ENCODE data around the gene RFNG. TPM values are rescaled to one million over a fixed set of nuclear protein-coding genes. Genes with fewer than 3 reads are reported as not detected.

RFNG gene
- total RNA-seq, 2 experiments from 2014 or later, result 17.6 to 18.0 TPM

DNA sequence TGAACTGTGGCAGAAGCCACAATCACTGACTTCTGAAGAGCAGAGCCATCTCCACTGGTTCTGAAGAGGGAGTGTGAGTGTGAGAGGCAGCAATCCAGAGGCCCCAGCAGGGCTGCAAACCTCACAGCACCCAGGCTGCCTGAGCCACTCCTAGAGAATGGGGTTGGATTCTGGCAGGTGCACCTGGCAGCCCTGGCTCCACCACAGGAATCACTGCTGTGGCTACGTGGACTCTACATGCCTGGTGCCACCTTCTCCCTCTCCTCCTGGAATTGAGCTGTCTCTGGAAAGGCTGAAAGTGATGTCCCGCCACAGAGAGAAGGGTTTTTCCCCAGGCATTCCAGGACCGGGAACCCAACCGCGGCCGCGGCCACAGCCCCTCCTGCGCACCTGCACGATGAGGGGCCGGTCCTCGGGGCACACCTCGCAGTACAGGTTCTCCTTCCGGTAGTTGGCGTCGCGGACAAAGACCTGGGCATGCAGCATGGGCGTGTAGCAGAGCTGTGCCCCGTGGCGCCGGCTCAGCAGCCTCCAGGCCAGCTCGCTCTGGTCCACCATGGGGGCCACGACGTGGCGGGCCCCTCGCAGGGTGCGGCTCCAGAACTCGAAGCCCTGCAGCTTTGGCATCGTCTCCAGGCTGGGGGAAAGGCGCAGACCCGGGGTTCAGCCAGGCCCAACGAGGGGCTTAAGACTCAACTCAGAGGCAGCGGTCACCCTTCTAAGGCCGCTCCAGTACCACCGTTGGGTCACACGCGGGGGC, 13.0 kb upstream of the RFNG start:
- CTCF ChIA-PET, result interaction anchor here (1.8 kb wide), 1 partner anchor 8 kb away, joined by 4 read pairs; no protein-coding TSS in a partner anchor
- peak overlapping the region; percentile 50 for H3K27ac Mint-ChIP-seq
- H3K4me1 Mint-ChIP-seq (ENCODE audit: low read depth), result peaks cover 14% of the 10 kb centered on the region
- H3K4me3 Mint-ChIP-seq, result peak overlapping the region; percentile 71
- H3K36me3 Mint-ChIP-seq (ENCODE audit: low read depth), result no peaks in the 10 kb centered on the region
- DNase-seq, result no peak
- intact Hi-C loops (cut with micrococcal nuclease), result loop anchor here (2.0 kb wide), 1 partner anchor 34 kb away; the partner anchor contains the start of gene FASN
- no peaks in the 10 kb centered on the region for H3K27me3 Mint-ChIP-seq (ENCODE audit: low read depth)
- no peaks in the 10 kb centered on the region for H3K9me3 Mint-ChIP-seq

DNA sequence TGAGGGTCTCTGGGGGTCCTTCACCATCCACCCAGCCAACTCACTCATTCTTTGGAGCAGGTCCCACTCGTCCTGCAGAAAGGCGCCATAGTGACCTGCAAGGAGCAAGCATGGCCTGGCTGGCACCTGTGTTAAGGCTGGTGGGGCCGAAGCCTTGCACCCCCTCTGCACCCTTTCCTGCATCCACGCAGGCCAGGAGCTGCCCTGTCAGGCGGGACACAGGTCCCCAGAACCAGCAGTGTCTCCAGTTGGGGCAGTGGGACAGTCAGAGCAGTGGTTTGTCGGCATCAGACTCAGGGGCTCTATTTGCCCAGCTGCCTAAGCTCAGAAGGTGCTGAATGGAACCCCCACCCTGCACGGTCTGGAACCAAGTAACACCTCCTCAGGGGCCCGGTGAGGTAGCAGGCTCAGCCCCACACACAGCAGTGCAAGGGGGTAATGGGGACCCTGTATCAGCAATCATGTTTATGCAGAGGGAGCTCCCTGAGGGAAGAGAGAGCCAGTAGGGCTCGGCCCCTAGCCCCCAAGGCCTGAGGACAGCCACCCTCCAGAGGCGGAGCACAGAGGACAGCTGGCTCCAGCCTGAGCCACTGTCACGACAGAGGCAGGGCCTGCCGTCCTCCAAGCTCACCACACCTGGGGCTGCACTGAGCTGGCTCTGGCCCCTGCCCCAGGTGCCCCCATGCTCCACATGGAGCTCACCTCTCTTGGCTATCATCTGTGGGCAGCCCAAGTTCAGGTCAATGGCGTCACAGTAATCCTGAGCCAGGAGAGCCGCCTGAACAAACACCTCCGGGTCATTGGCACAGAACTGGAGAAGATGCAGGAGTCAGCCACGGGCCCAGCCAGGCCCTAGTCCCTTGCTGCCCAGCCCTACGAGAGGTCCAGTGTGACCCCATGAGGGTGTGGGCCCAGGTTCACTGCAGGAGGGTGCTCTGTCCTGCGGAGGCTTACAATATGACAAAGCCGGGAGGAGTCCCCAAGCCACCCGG, 12.1 kb upstream of the RFNG start:
- DNase-seq, result no peak
- no peaks in the 10 kb centered on the region for H3K9me3 Mint-ChIP-seq
- peak overlapping the region; percentile 71 for H3K4me3 Mint-ChIP-seq
- no peaks in the 10 kb centered on the region for H3K27me3 Mint-ChIP-seq (ENCODE audit: low read depth)
- intact Hi-C loops (cut with micrococcal nuclease), result loop anchor here (2.0 kb wide), 1 partner anchor 35 kb away; the partner anchor contains the start of gene FASN
- CTCF ChIA-PET, result interaction anchor here (0.6 kb wide), 1 partner anchor 96 kb away, joined by 3 read pairs; no protein-coding TSS in a partner anchor
- H3K36me3 Mint-ChIP-seq (ENCODE audit: low read depth), result no peaks in the 10 kb centered on the region
- H3K27ac Mint-ChIP-seq, result peak overlapping the region; percentile 50
- peaks cover 14% of the 10 kb centered on the region for H3K4me1 Mint-ChIP-seq (ENCODE audit: low read depth)

DNA sequence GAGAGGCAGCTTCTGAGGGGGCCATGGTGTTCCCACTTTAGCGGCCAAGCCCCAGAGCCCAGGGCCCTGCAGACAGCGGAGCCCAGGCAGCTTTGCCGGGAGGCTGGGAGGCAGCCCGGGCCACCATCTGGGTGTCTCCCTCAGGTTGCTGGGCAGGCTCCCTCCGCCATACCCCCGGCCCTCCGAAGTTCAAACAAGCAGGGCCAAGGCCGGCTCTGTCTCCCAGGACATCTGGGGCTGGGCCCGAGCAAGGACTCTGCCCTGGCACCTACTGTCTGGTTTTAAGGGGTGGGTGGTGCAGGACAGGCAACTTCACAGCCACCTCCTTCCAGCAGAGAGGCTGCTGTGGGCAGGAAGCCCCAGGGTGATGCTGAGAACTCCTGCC, 11.4 kb upstream of the RFNG start:
- Mint-ChIP-seq H3K27ac (no peak overlapping the region), H3K27me3 (ENCODE audit: low read depth) (no peaks in the 10 kb centered on the region), H3K4me3 (no peak overlapping the region), H3K36me3 (ENCODE audit: low read depth) (no peaks in the 10 kb centered on the region), H3K9me3 (no peaks in the 10 kb centered on the region), H3K4me1 (ENCODE audit: low read depth) (peaks cover 14% of the 10 kb centered on the region)
- DNase-seq, result no peak
- CTCF ChIA-PET, result no interaction called here
- intact Hi-C loops (cut with micrococcal nuclease), result no loop called here

DNA sequence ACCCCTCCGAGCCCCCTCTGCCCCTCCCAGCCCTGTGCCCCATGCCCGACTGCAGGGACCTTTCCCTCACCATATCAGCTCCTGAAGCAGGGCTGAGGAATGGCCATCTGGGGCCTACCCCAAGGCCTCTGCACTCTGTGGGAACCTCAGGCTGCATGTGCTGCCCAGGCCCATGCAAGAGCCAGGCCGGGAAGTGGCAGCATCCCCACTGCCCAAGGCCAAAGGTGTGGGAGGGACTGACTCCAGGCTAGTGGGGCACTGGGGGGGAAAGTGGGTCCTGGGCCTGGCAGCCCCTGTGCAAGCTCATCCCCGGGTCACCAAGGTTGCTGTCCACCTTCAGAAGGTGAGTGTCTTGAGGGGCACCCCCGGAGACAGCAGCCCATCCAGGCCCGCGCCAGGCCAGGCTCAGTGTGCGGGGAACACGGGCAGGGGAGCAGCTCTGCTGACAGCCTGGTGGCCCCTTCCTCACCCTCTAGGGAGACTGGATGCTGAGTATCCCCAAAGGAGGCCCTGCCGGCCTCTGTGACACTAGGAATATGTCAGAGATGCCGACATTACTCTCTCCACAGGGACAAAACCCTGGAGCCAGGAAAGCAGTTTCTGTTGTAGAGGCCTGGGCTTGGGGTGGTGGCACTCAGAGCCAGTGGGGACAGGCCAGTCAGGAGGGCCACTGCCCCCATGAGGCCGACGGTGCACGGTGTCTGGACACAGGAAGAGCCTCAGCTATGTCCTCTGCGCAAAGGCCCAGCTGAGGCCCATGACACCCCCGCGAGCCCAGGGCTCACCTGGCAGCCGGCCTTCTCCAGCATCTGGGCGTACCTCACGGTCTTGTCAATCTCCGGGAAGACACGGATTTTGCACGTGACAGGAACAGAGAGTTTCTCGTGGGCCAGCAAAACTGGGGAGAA, 10.7 kb upstream of the RFNG start:
- no peaks in the 10 kb centered on the region for H3K9me3 Mint-ChIP-seq
- peaks cover 14% of the 10 kb centered on the region for H3K4me1 Mint-ChIP-seq (ENCODE audit: low read depth)
- H3K36me3 Mint-ChIP-seq (ENCODE audit: low read depth), result peaks cover 2% of the 10 kb centered on the region
- no peak overlapping the region for H3K27ac Mint-ChIP-seq
- no peak for DNase-seq
- H3K27me3 Mint-ChIP-seq (ENCODE audit: low read depth), result no peaks in the 10 kb centered on the region
- no peak overlapping the region for H3K4me3 Mint-ChIP-seq
- CTCF ChIA-PET, result no interaction called here
- intact Hi-C loops (cut with micrococcal nuclease), result no loop called here

DNA sequence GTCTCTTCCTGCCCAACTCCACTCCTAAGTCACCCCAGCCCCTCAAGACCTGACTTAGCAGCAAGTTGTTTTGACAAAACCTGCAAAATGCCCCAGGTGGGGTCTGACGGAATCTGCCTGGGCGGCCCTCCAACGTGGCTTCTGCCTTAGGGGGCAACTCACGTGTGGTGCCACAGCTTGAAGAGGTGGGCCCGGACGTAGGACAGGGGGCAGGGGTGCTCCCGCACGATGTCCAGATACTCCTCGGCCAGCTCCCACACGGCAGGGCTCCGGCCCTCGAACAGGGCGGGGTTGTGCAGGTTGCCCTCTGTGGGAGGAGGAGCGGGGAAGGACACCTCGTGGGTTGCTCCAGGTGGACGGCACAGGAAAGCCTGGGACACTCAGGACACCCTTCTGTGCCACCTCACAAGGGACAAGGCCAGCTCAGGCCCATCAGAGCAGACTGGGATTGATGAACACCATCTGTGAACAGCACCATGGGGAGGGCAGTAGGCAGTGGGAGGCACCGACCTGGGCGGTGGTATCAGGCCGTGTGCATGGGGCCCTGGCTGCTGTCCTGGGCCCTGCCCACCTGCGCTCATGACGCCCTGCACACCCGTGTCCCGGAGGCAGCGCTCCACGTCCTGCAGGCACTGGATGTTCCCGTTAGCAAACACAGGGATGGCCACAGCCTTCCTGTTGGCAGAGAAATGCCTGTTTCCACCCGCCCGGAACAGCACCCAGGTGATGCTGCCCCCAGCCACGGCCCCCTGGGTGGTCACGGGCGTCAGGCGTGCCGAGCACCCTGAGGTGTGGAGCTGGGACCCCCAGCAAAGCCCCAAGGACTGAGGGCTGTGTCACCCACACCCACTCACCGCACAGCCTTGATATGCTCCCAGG, 9.7 kb upstream of the RFNG start:
- intact Hi-C loops (cut with micrococcal nuclease), result no loop called here
- no peak for DNase-seq
- CTCF ChIA-PET, result no interaction called here
- no peaks in the 10 kb centered on the region for H3K27me3 Mint-ChIP-seq (ENCODE audit: low read depth)
- H3K27ac Mint-ChIP-seq, result no peak overlapping the region
- no peaks in the 10 kb centered on the region for H3K9me3 Mint-ChIP-seq
- peaks cover 10% of the 10 kb centered on the region for H3K4me1 Mint-ChIP-seq (ENCODE audit: low read depth)
- no peak overlapping the region for H3K4me3 Mint-ChIP-seq
- peaks cover 2% of the 10 kb centered on the region for H3K36me3 Mint-ChIP-seq (ENCODE audit: low read depth)

DNA sequence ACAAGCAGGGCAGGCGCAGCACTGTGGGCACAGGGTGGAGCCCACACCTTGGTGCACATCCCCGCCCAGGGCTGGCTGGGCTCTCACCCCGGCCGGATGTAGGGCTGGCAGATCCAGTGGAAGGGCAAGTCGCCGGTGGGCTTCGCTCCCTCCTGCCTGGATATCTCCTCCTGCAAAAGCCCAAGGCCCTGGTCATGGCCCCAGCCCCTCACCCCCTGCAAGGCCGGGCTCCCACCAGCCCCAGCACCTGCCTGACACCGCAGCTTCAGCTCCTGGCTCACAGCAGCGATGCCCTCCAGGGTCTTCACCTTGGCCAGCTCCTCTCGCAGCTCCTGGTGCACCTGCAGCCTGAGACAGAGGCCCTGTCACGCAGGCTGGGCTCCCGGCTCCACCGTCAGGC, 9.0 kb upstream of the RFNG start:
- H3K27me3 Mint-ChIP-seq (ENCODE audit: low read depth), result no peaks in the 10 kb centered on the region
- CTCF ChIA-PET, result no interaction called here

DNA sequence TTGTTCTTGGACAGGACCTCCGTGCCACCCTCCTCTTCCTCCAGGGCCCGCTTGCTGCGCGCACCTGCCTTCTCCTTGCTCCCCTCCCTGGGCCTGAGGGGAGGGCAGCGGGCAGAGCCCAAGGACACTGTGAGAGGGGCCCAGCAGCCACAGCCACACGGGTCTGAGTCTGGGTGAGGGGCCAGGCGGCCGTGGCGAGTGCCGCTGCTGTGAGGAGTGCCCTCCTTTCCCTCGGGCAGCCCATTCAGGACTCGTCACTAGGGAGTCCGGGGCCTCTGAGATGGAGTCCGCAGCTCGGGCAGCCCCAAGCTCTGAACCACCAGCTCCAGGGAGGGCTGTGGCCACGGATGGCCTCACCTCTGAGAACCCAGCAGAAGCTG, 8.4 kb upstream of the RFNG start:
- H3K27me3 Mint-ChIP-seq (ENCODE audit: low read depth), result no peaks in the 10 kb centered on the region
- peaks cover 2% of the 10 kb centered on the region for H3K36me3 Mint-ChIP-seq (ENCODE audit: low read depth)
- intact Hi-C loops (cut with micrococcal nuclease), result no loop called here
- no peak for DNase-seq
- H3K4me1 Mint-ChIP-seq (ENCODE audit: low read depth), result peaks cover 7% of the 10 kb centered on the region
- no peaks in the 10 kb centered on the region for H3K9me3 Mint-ChIP-seq
- CTCF ChIA-PET, result interaction anchor here (1.0 kb wide), 1 partner anchor 11 kb away, joined by 4 read pairs; no protein-coding TSS in a partner anchor
- H3K27ac Mint-ChIP-seq, result no peak overlapping the region
- H3K4me3 Mint-ChIP-seq, result no peak overlapping the region

More for the DNA sequence above, 9.0 kb upstream of the RFNG start:
- no peak for DNase-seq
- Mint-ChIP-seq H3K9me3 (no peaks in the 10 kb centered on the region), H3K4me3 (no peak overlapping the region), H3K36me3 (ENCODE audit: low read depth) (peaks cover 2% of the 10 kb centered on the region), H3K4me1 (ENCODE audit: low read depth) (peaks cover 7% of the 10 kb centered on the region), H3K27ac (no peak overlapping the region)
- intact Hi-C loops (cut with micrococcal nuclease), result no loop called here

DNA sequence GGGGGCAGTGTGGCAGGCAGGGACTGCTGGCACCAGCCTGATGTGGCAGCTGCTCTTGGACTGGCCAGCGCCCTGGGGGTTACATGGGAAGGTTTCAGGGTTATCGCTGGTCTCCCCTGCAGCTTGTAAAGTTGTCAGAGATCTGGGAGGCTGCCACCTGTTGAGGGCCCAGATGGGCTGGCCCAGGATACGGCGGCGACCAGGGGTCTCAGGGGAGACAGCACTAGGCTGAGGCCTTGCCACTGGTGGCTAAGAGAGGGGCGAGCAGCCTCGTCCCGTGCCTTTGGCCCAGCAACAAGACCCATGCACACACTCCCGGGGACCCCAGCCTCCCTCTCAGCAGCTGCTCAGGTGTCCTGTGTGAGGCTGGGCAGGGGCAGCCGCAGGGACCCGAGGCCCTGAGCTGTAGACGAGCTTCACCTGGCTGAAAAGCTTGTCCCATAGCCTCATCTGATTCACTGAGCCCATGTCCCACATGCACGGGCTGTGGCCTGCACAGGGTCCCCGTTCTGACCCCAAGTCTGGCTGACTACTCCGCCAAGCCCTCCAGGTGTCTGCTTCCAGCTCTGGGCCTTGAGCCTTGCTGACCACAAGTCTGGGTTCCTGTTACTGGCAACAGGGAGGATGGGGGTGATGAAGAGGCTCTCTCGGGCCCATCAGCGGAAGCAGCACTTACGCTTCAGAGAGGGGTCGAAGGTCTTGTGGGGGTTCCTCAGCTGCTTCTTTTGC, 7.8 kb upstream of the RFNG start:
- intact Hi-C loops (cut with micrococcal nuclease), result no loop called here
- Mint-ChIP-seq H3K36me3 (ENCODE audit: low read depth) (peaks cover 2% of the 10 kb centered on the region), H3K4me1 (ENCODE audit: low read depth) (peaks cover 7% of the 10 kb centered on the region), H3K27me3 (ENCODE audit: low read depth) (no peaks in the 10 kb centered on the region), H3K4me3 (no peak overlapping the region), H3K27ac (no peak overlapping the region), H3K9me3 (no peaks in the 10 kb centered on the region)
- CTCF ChIA-PET, result interaction anchor here (1.0 kb wide), 1 partner anchor 11 kb away, joined by 4 read pairs; no protein-coding TSS in a partner anchor
- DNase-seq, result no peak

DNA sequence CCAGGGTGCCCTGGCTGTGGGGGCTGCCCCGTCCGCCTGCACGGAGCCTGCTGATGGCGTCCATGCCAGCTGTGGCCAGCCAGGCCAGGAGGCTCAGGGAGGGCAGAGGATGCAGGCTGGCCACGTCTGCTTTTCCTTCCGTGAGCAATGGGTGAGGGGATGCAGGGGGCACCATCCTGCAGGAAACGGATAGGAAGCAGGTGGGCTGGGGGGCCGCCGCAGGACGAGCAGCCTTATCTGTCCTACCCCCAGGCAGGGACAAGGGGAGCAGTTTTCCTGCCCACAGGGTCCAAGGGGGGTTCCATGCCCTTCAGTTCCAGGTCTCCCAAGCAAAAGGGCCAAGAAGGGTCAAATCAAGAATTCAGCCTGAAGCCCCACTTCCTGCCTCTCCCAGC, 7.2 kb upstream of the RFNG start:
- CTCF ChIA-PET, result no interaction called here

DNA sequence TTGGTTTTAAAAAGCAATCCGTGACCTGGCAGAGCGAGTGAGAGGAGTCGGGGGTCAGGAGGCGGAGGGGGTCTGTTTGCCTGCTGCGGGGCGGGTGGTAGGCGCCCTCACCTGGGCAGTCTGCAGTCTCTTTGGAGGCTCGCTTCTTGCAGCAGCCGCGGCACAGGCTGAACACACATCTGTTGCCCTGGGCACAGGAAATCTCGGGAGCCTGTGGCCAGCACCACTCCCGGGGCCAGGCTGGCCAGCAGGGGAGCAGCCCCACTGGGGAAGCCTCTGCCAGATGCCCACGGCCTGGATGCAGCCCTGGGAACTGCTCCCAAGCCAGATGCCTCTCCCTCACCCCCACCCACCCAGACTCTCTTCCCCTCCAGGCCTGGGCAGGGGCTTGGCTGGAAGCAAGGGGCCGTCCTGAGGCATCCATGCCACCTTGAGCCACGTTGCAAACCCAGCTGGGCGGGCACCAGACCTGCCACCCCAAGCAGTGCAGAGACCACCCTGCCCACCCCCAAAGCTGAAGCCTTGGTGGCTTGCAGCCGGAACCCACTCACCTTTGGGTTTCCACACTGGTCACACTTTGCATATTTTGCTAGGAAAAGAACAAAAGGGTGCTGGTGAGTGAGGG, 6.7 kb upstream of the RFNG start:
- Mint-ChIP-seq H3K27ac (no peak overlapping the region), H3K4me3 (no peak overlapping the region), H3K4me1 (ENCODE audit: low read depth) (peaks cover 5% of the 10 kb centered on the region), H3K36me3 (ENCODE audit: low read depth) (peaks cover 2% of the 10 kb centered on the region), H3K9me3 (no peaks in the 10 kb centered on the region), H3K27me3 (ENCODE audit: low read depth) (no peaks in the 10 kb centered on the region)
- no peak for DNase-seq
- intact Hi-C loops (cut with micrococcal nuclease), result no loop called here
- CTCF ChIA-PET, result no interaction called here

More for the DNA sequence above, 7.2 kb upstream of the RFNG start:
- H3K27me3 Mint-ChIP-seq (ENCODE audit: low read depth), result no peaks in the 10 kb centered on the region
- no peak for DNase-seq
- intact Hi-C loops (cut with micrococcal nuclease), result no loop called here
- peaks cover 2% of the 10 kb centered on the region for H3K36me3 Mint-ChIP-seq (ENCODE audit: low read depth)
- H3K9me3 Mint-ChIP-seq, result no peaks in the 10 kb centered on the region
- no peak overlapping the region for H3K4me3 Mint-ChIP-seq
- no peak overlapping the region for H3K27ac Mint-ChIP-seq
- H3K4me1 Mint-ChIP-seq (ENCODE audit: low read depth), result peaks cover 1% of the 10 kb centered on the region
